Measurements from ENCODE around the gene EDC4. TPM values are rescaled to one million over a fixed set of nuclear protein-coding genes. Genes with fewer than 3 reads are reported as not detected.

The EDC4 gene
- total and polyA plus RNA-seq, 9 of the 15 experiments (the other 6 are each of a cell fraction or from before 2014, with no cell fraction given) = 1.1 to 131 (median 74.0) TPM

GRCh38 chr16:67872631-67873434 lies at the start of gene EDC4 (continued):
- TF ChIP-seq GMEB1 (CRISPR knock-in tag; IDR thresholded peaks at IDR 0.05) (peak; percentile 57), ZNF143 (CRISPR knock-in tag; IDR thresholded peaks at IDR 0.05) (peak; percentile 58; the same call in 1 of the 2 replicates), ELF2 (CRISPR knock-in tag; IDR thresholded peaks at IDR 0.05) (peak; percentile 77; the same call in 1 of the 2 replicates), THRB (CRISPR knock-in tag; conservative IDR thresholded peaks at IDR 0.05) (peak; percentile 77; the same call in 1 of the 2 replicates), NFIX (CRISPR knock-in tag; IDR thresholded peaks at IDR 0.05; ENCODE audit: low read depth) (no peak), NRF1 (conservative IDR thresholded peaks at IDR 0.05 in 1 of 2, IDR thresholded peaks at IDR 0.05 in 1 of 2) (peak; percentile 76 to 77), JUNB (CRISPR knock-in tag; conservative IDR thresholded peaks at IDR 0.05) (0 out of 2 replicates have a peak, but pooled peaks have one; percentile 2), ZNF347 (CRISPR knock-in tag; IDR thresholded peaks at IDR 0.05; ENCODE audit: low read depth) (no peak), ZBTB40 (IDR thresholded peaks at IDR 0.05) (peak; percentile 99), ZBTB40 (CRISPR knock-in tag; IDR thresholded peaks at IDR 0.05) (no peak), TGIF2 (CRISPR knock-in tag; IDR thresholded peaks at IDR 0.05) (peak; percentile 43; the same call in 1 of the 2 replicates), CTBP1 (IDR thresholded peaks at IDR 0.05; ENCODE audit: borderline replicate concordance) (peak; percentile 90), BCL6 (CRISPR knock-in tag; IDR thresholded peaks at IDR 0.05) (no peak), KLF6 (CRISPR knock-in tag; IDR thresholded peaks at IDR 0.05; ENCODE audit: borderline replicate concordance) (0 out of 2 replicates have a peak, but pooled peaks have one; percentile 61), ETV1 (tag; conservative IDR thresholded peaks at IDR 0.05; ENCODE audit: low read depth) (peak; percentile 80), NR2F6 (CRISPR knock-in tag; IDR thresholded peaks at IDR 0.05) (0 out of 2 replicates have a peak, but pooled peaks have one; percentile 40)
